Stomach (tissue), 4 donors: Measurements from ENCODE around the gene STIM1.

Experiments
- POLR2A ChIP-seq, 4 donors: fragments of 450-650 bp; IDR thresholded peaks; one replicate each; pipeline ENCODE4 v1.6.1; 2016; ENCODE audit warnings: antibody characterized with exemption in 4 of 4, control low read depth in 2 of 4, mild to moderate bottlenecking in 1 of 4, moderate library complexity in 1 of 4
- POLR2AphosphoS5 ChIP-seq, 3 donors: sonication (generic); formaldehyde crosslinking; IDR thresholded peaks; one replicate each; pipeline ENCODE4 v1.6.1; 2016; ENCODE audit warnings: antibody characterized with exemption in 3 of 3
- TF ChIP-seq, protein P1 (sequence below), 7 experiments: fragments of 450-650 bp in 4 of 7; fragments of 200-600 bp in 3 of 7; sonication (generic) in 3 of 7; IDR thresholded peaks; one replicate each; pipeline ENCODE4 v1.5.1; 2016 to 2019; ENCODE audit warnings: antibody characterized with exemption in 7 of 7, control low read depth in 2 of 7, mild to moderate bottlenecking in 1 of 7

DNA sequence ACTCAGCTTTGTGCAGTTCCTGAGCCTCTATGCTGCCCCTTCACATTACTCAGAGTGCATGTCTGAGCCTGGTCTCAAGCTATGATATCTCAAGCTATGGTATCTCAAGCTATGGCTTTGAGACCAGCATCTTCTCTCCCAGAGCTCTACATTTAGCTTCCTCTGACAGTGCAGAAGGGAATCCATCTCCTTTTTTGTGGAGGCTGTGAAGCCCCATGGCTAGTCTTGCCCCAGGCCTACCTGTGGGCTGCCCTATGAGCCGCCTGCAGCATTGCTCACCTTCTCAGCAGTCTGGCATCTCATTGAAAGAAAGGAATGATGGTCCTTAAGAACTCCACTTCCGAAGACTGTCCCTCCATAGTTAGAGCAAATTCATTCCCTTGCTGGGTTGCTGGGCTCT lies 34.5 kb upstream of the STIM1 start:
- no peak for TF ChIP-seq POLR2AphosphoS5 (IDR thresholded peaks at IDR 0.05)
- TF ChIP-seq, protein P1, sequence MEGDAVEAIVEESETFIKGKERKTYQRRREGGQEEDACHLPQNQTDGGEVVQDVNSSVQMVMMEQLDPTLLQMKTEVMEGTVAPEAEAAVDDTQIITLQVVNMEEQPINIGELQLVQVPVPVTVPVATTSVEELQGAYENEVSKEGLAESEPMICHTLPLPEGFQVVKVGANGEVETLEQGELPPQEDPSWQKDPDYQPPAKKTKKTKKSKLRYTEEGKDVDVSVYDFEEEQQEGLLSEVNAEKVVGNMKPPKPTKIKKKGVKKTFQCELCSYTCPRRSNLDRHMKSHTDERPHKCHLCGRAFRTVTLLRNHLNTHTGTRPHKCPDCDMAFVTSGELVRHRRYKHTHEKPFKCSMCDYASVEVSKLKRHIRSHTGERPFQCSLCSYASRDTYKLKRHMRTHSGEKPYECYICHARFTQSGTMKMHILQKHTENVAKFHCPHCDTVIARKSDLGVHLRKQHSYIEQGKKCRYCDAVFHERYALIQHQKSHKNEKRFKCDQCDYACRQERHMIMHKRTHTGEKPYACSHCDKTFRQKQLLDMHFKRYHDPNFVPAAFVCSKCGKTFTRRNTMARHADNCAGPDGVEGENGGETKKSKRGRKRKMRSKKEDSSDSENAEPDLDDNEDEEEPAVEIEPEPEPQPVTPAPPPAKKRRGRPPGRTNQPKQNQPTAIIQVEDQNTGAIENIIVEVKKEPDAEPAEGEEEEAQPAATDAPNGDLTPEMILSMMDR (IDR thresholded peaks at IDR 0.05) = no peak
- TF ChIP-seq POLR2A (IDR thresholded peaks at IDR 0.05) = no peak
